K562 (cell line): ENCODE data around the gene GLMN. TPM values are rescaled to one million over a fixed set of nuclear protein-coding genes. Genes with fewer than 3 reads are reported as not detected.
A peak's percentile ranks its signal among the peaks of the same experiment; 100 is the strongest.

Experiments used
- BRF1 ChIP-seq: IDR thresholded peaks from 3 replicates; pipeline ENCODE4 v1.6.1; 2011; ENCODE audit warnings: borderline replicate concordance, mild to moderate bottlenecking; ENCODE audit not compliant: insufficient read length; ENCODE audit errors: extremely low read depth
- CBX2 ChIP-seq: fragments of 200-600 bp; sonication (generic); IDR thresholded peaks from one replicate; pipeline ENCODE4 v1.6.1; 2012; ENCODE audit warnings: mild to moderate bottlenecking, low read length, inconsistent platforms; ENCODE audit not compliant: insufficient read depth, poor library complexity, severe bottlenecking
- CREB1 ChIP-seq, 2 experiments: sonication (generic) in 1 of 2; formaldehyde crosslinking in 1 of 2; IDR thresholded peaks; 2 replicates each; pipeline versions ENCODE4 v1.6.1 to v1.8.0; 2012 to 2022; ENCODE audit warnings: inconsistent platforms in 1 of 2, mild to moderate bottlenecking in 1 of 2, missing genetic modification reagents in 1 of 2, moderate library complexity in 1 of 2
- ESRRB ChIP-seq: fragments of 250-450 bp; sonication (Bioruptor Pico); IDR thresholded peaks from 2 replicates; pipeline ENCODE4 v1.5.0; 2020; ENCODE audit warnings: mild to moderate bottlenecking, moderate library complexity, borderline replicate concordance
- FIP1L1 ChIP-seq: fragments of 200-400 bp; formaldehyde crosslinking; IDR thresholded peaks from 2 replicates; pipeline ENCODE4 v1.6.1; 2018; ENCODE audit warnings: mild to moderate bottlenecking, low read depth, low read length; ENCODE audit not compliant: poor library complexity, severe bottlenecking
- GATAD2A ChIP-seq: fragments of 450-650 bp; IDR thresholded peaks from 2 replicates; pipeline ENCODE4 v1.6.1; 2017
- HLTF ChIP-seq: fragments of 450-650 bp; IDR thresholded peaks from 2 replicates; pipeline ENCODE4 v1.6.1; 2016
- MTF1 ChIP-seq: fragments of 250-450 bp; sonication (Bioruptor Pico); IDR thresholded peaks from 2 replicates; pipeline ENCODE4 v1.9.0; 2021; ENCODE audit warnings: moderate library complexity, mild to moderate bottlenecking, inconsistent platforms, borderline replicate concordance
- NBN ChIP-seq: fragments of 450-650 bp; IDR thresholded peaks from 2 replicates; pipeline ENCODE4 v1.6.1; 2016; ENCODE audit warnings: low read depth, mild to moderate bottlenecking
- NEUROD1 ChIP-seq: fragments of 150-350 bp; IDR thresholded peaks from 2 replicates; pipeline ENCODE4 v1.6.1; 2014; ENCODE audit warnings: borderline replicate concordance, low read length, low read depth; ENCODE audit not compliant: partially characterized antibody
- NR4A1 ChIP-seq, 2 experiments: fragments of 250-450 bp in 1 of 2; fragments of 450-650 bp in 1 of 2; sonication (Bioruptor Pico) in 1 of 2; IDR thresholded peaks; 2 replicates each; pipeline versions ENCODE4 v1.4.0 to v1.6.1; 2016 to 2020; ENCODE audit warnings: mild to moderate bottlenecking in 2 of 2, missing compliant biosample characterization in 1 of 2, missing genetic modification characterization in 1 of 2, moderate library complexity in 1 of 2
- RBM15 ChIP-seq: fragments of 200-400 bp; formaldehyde crosslinking; IDR thresholded peaks from 2 replicates; pipeline ENCODE4 v1.6.1; 2018; ENCODE audit warnings: mild to moderate bottlenecking, low read length, moderate library complexity; ENCODE audit not compliant: insufficient read depth
- SRF ChIP-seq, 2 experiments: fragments of 250-450, 450-650 bp in 1 of 2; sonication (Bioruptor Pico) in 1 of 2; sonication (generic) in 1 of 2; formaldehyde crosslinking; IDR thresholded peaks; 2 replicates each; pipeline versions ENCODE4 v1.5.0 to v1.5.1; 2020 to 2022; ENCODE audit warnings: mild to moderate bottlenecking in 1 of 2, missing genetic modification reagents in 1 of 2
- SRSF9 ChIP-seq: fragments of 200-400 bp; formaldehyde crosslinking; IDR thresholded peaks from 2 replicates; pipeline ENCODE4 v1.6.1; 2017; ENCODE audit warnings: low read depth, low read length, borderline replicate concordance
- TEAD1 ChIP-seq, 2 experiments: fragments of 450-650 bp in 1 of 2; sonication (generic) in 1 of 2; formaldehyde crosslinking; IDR thresholded peaks; 2 replicates each; pipeline versions ENCODE4 v1.4.0 to v1.8.0; 2020 to 2022; ENCODE audit warnings: mild to moderate bottlenecking in 2 of 2, missing genetic modification reagents in 1 of 2
- ZFP1 ChIP-seq: fragments of 450-650 bp; formaldehyde crosslinking; IDR thresholded peaks from 2 replicates; pipeline ENCODE4 v1.4.0; 2020; ENCODE audit warnings: mild to moderate bottlenecking, mixed read lengths
- ZNF121 ChIP-seq: sonication (generic); formaldehyde crosslinking; conservative IDR thresholded peaks from 2 replicates; pipeline ENCODE4 v1.8.0; 2022; ENCODE audit warnings: missing genetic modification reagents
- ZNF699 ChIP-seq: fragments of 250-450 bp; sonication (Bioruptor Pico); IDR thresholded peaks from 2 replicates; pipeline ENCODE4 v1.8.0; 2021; ENCODE audit warnings: mild to moderate bottlenecking, moderate library complexity; ENCODE audit not compliant: insufficient replicate concordance
- polyA plus RNA-seq, 8 experiments: library from polyadenylated mRNA; depleted of rRNA in 4 of 8; stranded (reverse) in 5 of 8; unstranded in 3 of 8; fragments of >200 nt; fragmentation: Nextera tagmentation in 2 of 8; fragmentation: Illumina TruSeq in 1 of 8; extraction: Ambion mirVana in 2 of 8; extraction: Trizol in 1 of 8; gene quantifications; 2 replicates each; pipeline versions ENCODE4 v1.2.1 to v1.2.3, GENCODE V29; 2011 to 2014; ENCODE audit warnings: inconsistent platforms in 1 of 8, missing spikeins in 1 of 8
- total RNA-seq, 7 experiments: library from RNA; depleted of rRNA in 6 of 7; stranded (reverse); fragments of >200 nt in 6 of 7; fragmentation: Illumina TruSeq in 2 of 7; extraction: Trizol in 2 of 7; gene quantifications; 2 replicates each; pipeline versions ENCODE4 v1.2.1 to v1.2.3, GENCODE V29; 2011 to 2021; ENCODE audit warnings: low replicate concordance in 1 of 7
- TF ChIP-seq, protein P1 (sequence below): fragments of 450-650 bp; conservative IDR thresholded peaks from 2 replicates; pipeline ENCODE4 v1.6.1; 2016; ENCODE audit warnings: missing genetic modification characterization, low read depth, mild to moderate bottlenecking, missing compliant biosample characterization, moderate library complexity
- TF ChIP-seq, protein P2 (sequence below): fragments of 450-650 bp; IDR thresholded peaks from 2 replicates; pipeline ENCODE4 v1.6.1; 2016; ENCODE audit warnings: mild to moderate bottlenecking
- TF ChIP-seq, protein P3 (sequence below): fragments of 450-650 bp; IDR thresholded peaks from 2 replicates; pipeline ENCODE4 v1.6.1; 2018; ENCODE audit warnings: mild to moderate bottlenecking, low read depth; ENCODE audit not compliant: partially characterized antibody

The GLMN gene
- total and polyA plus RNA-seq, 9 of the 15 experiments (the other 6 are each of a cell fraction or from before 2014, with no cell fraction given) = 13.0 to 24.8 (median 19.0) TPM

DNA sequence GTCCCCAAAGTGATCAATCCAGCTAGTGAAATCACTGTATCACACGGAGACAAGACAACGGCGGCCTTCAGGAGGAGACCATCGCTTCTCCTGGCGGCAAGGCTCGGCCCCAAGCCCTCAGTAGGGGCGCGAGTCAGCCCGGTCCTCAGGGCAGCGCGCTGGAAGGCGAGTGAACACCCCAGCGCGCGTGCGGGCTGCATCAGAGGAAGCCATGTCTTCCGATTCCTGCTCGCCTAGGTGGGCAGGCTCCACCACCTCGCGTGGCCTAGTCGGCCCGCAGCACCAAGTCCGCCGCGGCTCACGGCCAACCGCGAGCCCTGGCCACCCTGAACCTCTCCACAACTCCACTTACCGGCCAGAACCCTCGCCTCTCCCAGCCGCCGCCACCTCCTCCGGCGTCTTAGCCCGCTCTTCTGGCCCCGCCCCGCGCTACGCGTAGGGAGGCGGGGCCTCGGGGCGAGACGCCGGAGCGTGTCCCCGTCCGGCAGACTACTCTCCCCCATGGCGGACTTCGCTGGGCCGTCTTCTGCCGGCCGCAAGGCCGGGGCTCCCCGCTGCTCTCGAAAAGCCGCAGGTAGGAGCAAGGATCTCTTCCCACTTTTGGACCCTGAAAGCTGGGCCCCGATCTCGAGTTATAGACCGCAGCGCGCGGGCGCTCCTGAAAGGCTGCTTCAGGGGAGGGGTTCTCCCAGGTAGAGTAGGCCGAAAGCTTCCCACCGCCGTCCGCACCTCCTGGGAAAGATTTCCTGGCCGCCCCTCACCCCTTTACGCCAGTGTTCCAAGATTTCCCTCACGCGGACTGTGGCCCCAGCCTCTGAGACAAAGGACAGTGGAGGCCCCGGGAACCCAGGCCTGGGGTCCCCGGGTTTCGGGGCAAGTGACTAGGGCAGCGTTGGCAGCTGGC lies at the start of gene GLMN, which contains the start of gene RPAP2 (continued):
- TF ChIP-seq NBN (no peak), CBX2 (no peak), NR4A1 (CRISPR knock-in tag; IDR thresholded peaks at IDR 0.05) (peak; percentile 25; the same call in 1 of the 2 replicates), NR4A1 (tag; IDR thresholded peaks at IDR 0.05) (no peak), GATAD2A (0 out of 2 replicates have a peak, but pooled peaks have one; percentile 42), SRF (CRISPR knock-in tag; IDR thresholded peaks at IDR 0.05) (peak in 1 of 2 experiments; percentile 40; a peak in 1 of 4 replicates), ZNF699 (CRISPR knock-in tag) (no peak), ESRRB (CRISPR knock-in tag) (no peak), BRF1 (no peak), HLTF (no peak), NEUROD1 (peak; percentile 21), MTF1 (CRISPR knock-in tag) (no peak), RBM15 (no peak), ZFP1 (CRISPR knock-in tag) (no peak), FIP1L1 (peak; percentile 73), TEAD1 (CRISPR knock-in tag; IDR thresholded peaks at IDR 0.05) (peak in 1 of 2 experiments; percentile 39; a peak in 1 of 4 replicates), CREB1 (IDR thresholded peaks at IDR 0.05) (peak; percentile 43; the same call in 1 of the 2 replicates), CREB1 (CRISPR knock-in tag; IDR thresholded peaks at IDR 0.05) (no peak), SRSF9 (no peak), ZNF121 (CRISPR knock-in tag) (no peak)
- TF ChIP-seq, protein P1, sequence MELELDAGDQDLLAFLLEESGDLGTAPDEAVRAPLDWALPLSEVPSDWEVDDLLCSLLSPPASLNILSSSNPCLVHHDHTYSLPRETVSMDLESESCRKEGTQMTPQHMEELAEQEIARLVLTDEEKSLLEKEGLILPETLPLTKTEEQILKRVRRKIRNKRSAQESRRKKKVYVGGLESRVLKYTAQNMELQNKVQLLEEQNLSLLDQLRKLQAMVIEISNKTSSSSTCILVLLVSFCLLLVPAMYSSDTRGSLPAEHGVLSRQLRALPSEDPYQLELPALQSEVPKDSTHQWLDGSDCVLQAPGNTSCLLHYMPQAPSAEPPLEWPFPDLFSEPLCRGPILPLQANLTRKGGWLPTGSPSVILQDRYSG (tag) = no peak
- TF ChIP-seq, protein P2, sequence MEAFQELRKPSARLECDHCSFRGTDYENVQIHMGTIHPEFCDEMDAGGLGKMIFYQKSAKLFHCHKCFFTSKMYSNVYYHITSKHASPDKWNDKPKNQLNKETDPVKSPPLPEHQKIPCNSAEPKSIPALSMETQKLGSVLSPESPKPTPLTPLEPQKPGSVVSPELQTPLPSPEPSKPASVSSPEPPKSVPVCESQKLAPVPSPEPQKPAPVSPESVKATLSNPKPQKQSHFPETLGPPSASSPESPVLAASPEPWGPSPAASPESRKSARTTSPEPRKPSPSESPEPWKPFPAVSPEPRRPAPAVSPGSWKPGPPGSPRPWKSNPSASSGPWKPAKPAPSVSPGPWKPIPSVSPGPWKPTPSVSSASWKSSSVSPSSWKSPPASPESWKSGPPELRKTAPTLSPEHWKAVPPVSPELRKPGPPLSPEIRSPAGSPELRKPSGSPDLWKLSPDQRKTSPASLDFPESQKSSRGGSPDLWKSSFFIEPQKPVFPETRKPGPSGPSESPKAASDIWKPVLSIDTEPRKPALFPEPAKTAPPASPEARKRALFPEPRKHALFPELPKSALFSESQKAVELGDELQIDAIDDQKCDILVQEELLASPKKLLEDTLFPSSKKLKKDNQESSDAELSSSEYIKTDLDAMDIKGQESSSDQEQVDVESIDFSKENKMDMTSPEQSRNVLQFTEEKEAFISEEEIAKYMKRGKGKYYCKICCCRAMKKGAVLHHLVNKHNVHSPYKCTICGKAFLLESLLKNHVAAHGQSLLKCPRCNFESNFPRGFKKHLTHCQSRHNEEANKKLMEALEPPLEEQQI = no peak
- TF ChIP-seq, protein P3, sequence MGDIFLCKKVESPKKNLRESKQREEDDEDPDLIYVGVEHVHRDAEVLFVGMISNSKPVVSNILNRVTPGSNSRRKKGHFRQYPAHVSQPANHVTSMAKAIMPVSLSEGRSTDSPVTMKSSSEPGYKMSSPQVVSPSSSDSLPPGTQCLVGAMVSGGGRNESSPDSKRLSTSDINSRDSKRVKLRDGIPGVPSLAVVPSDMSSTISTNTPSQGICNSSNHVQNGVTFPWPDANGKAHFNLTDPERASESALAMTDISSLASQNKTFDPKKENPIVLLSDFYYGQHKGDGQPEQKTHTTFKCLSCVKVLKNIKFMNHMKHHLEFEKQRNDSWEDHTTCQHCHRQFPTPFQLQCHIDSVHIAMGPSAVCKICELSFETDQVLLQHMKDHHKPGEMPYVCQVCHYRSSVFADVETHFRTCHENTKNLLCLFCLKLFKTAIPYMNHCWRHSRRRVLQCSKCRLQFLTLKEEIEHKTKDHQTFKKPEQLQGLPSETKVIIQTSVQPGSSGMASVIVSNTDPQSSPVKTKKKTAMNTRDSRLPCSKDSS = no peak
